IPS-18c (cell line): ENCODE data around the gene TNFSF10.

Source experiments
- H3K4me3 ChIP-seq: 2 replicates; pipeline ENCODE4 v1.7.0; 2013; ENCODE audit warnings: low read depth, mild to moderate bottlenecking, low read length, moderate library complexity; ENCODE audit not compliant: insufficient read depth
- H3K9me3 ChIP-seq: one replicate; pipeline ENCODE4 v1.6.1; 2013; ENCODE audit warnings: mild to moderate bottlenecking, low read length, moderate library complexity; ENCODE audit not compliant: control insufficient read depth, insufficient read depth

TNFSF10 gene

GRCh38 chr3:172549144-172549543 lies 25.9 kb upstream of the TNFSF10 start:
- H3K9me3 ChIP-seq: no peaks in the 10 kb centered on the region
- H3K4me3 ChIP-seq: no peak overlapping the region

- no peak overlapping the region for H3K4me3 ChIP-seq
- H3K9me3 ChIP-seq: no peaks in the 10 kb centered on the region
Measured at GRCh38 chr3:172546628-172547214, 23.5 kb upstream of the TNFSF10 start.

DNA sequence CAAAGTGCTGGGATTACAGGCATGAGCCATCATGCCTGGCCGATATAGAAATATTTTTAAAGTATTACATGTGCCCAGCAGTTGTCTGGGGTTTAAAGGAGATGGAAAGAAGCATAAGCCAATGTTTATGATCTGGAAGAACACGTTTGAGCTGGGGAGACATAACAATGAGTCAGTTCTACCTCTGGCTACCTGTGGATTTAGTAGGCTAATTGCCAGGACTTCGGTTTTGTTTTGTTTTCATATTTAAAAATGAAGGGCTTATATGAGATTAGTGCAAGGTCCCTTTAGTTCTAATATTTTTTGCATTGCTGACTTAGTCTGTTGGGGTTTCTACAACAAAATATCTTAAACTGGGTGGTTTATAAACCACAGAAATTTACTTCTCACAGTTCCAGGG lies 22.9 kb upstream of the TNFSF10 start:
- no peak overlapping the region for H3K4me3 ChIP-seq

DNA sequence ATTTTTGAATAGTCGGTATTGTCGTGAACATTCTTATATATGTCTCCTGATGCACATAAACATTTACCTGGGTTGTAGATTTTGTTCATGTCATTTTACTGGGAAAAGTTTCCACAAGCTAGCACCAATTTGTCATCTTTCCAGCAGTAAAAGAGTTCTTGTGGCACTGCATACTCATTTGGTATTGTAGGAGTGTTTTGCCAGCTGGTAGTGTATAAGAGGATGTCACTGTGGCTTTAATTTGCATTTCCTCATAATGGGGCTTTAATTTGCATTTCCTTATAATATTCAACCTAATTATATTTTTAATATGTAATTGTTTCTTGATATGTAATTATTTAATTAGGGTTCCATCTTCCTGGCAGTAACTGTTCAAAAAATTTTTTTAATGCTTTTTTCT lies 21.2 kb upstream of the TNFSF10 start:
- Histone ChIP-seq H3K4me3 (no peak overlapping the region), H3K9me3 (no peaks in the 10 kb centered on the region)

More for the DNA sequence above, 22.9 kb upstream of the TNFSF10 start:
- no peaks in the 10 kb centered on the region for H3K9me3 ChIP-seq

DNA sequence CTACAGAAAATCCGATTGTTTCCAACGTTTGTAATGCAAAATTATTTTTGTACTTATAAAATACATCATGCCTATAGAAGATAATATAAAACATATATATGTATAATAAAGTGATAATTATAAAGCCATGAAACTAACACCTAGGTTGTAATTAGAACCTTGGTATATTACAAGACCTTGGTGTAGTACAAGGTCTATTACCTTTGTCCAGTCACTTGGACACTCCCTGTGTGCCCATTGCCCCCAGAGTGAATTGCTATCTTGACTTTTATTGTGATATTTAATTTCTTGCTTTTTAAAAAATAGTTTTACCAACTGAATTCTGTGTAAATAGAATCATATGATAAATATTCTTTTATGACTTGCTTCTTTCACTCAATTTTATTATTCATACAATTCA lies 20.7 kb upstream of the TNFSF10 start:
- Histone ChIP-seq H3K9me3 (no peaks in the 10 kb centered on the region), H3K4me3 (no peak overlapping the region)

DNA sequence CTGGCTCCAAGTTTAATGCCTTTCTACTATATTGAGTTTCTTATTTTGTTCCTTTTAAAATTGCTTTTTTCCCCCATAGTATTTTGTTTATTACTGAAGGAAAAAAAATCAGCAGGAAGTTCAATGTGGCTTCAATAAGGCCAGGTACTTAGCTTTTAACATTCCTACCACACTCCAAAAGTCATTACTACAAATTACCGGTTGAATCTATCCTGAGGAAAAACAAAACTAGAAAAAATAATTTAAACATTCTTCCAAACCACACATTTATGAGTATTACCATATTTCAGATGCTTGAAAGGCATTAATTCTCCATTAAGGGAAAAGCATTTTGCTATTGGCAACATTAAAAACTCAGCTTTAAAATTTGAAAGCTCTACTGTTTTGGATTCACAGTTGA lies 20.2 kb upstream of the TNFSF10 start:
- Histone ChIP-seq H3K4me3 (no peak overlapping the region), H3K9me3 (no peaks in the 10 kb centered on the region)

- H3K4me3 ChIP-seq: no peak overlapping the region
- H3K9me3 ChIP-seq: no peaks in the 10 kb centered on the region
Measured at GRCh38 chr3:172542999-172543398, 19.8 kb upstream of the TNFSF10 start.

DNA sequence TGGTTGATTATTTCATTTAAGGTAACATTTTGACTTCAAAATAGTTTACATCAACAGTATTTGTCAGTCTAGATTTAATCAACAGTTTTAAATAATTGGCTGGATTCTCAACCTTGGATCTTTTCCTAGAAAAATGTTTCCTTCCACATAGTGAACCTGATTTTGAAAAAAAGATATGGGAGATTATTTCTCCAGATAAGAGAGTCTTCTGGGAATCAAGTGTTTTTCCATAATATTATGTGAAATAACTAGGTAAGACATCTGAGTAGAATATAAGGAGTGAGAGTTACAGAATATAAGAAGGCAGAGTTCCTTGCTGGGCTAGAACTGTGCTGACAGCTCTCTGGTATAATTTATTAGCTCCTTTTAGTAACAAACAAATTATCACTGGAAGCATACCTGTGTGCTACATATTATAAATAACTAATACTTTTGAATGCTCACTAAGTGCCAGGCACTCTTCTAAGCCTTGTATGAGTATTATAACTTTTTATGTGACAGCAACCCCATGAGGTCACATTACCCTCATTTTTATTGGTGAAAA lies 18.8 kb upstream of the TNFSF10 start:
- no peak overlapping the region for H3K4me3 ChIP-seq
- H3K9me3 ChIP-seq: no peaks in the 10 kb centered on the region

GRCh38 chr3:172540049-172540448 lies 16.8 kb upstream of the TNFSF10 start:
- H3K4me3 ChIP-seq: no peak overlapping the region
- H3K9me3 ChIP-seq: no peaks in the 10 kb centered on the region

GRCh38 chr3:172539273-172539672 lies 16.0 kb upstream of the TNFSF10 start:
- Histone ChIP-seq H3K4me3 (no peak overlapping the region), H3K9me3 (no peaks in the 10 kb centered on the region)

- H3K4me3 ChIP-seq: no peak overlapping the region
- no peaks in the 10 kb centered on the region for H3K9me3 ChIP-seq
Measured at GRCh38 chr3:172538368-172539151, 15.3 kb upstream of the TNFSF10 start.

- H3K4me3 ChIP-seq: no peak overlapping the region
- H3K9me3 ChIP-seq: no peaks in the 10 kb centered on the region
Measured at GRCh38 chr3:172537507-172538158, 14.4 kb upstream of the TNFSF10 start.

DNA sequence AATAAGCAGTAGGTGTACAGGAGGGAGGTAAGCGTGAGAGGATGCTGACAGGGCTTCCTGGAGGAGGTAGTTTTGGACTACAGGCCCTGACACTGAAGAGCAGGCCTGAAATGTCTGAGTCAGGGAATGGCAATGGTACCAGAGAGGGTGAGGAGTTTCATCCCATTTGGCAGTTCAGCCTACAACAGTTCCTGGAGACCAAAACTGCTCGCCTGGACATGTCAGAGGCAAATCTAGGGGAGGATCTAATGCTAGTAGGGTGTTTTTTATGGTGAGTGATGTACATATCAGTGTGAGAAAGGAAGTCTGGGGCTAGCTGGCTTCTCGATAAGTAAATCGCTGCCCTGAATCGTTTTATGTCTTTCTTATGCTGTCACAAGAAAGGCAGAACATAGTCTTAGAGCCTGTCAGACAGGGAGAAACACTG lies 13.8 kb upstream of the TNFSF10 start:
- H3K9me3 ChIP-seq: no peaks in the 10 kb centered on the region
- no peak overlapping the region for H3K4me3 ChIP-seq

DNA sequence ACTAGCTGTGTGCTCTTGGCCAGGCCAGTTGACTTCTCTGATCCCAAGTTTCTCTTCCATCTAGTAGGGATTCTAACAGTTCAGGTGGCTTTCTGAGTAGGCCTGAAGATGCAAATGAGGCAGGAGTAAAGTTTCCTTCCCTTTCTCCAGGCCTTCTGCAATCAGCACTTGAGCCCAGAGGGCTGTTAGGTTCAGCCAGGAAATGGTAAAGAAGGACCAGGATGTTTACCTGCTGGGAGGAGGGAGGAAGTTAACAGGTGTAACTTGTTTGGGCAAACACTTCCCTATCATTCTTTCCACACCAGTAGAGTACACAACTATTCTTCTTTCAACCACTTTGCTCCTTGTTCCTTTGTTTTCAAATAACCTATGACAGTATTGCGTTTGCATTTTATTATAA lies 13.3 kb upstream of the TNFSF10 start:
- no peak overlapping the region for H3K4me3 ChIP-seq
- H3K9me3 ChIP-seq: no peaks in the 10 kb centered on the region

DNA sequence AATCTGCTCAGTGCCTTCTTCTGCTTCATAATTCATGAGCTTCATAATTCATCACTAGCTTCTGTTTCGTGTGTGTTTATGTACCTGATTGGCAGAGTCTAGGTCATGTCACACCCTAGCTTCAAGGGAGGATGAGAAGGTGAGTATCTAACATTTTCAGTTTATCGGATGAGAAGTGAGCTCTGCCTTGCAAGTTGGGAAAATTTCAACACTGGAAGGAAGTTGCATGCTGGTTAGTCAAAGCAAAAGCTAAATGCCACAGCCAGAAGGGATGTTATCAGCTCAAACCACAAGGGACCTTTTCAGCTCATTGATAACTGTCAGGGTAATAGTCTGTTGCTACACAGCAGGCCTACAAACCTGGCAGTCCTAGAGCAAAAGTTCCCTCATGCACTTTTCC lies 7.3 kb upstream of the TNFSF10 start:
- no peaks in the 10 kb centered on the region for H3K9me3 ChIP-seq
- no peak overlapping the region for H3K4me3 ChIP-seq

DNA sequence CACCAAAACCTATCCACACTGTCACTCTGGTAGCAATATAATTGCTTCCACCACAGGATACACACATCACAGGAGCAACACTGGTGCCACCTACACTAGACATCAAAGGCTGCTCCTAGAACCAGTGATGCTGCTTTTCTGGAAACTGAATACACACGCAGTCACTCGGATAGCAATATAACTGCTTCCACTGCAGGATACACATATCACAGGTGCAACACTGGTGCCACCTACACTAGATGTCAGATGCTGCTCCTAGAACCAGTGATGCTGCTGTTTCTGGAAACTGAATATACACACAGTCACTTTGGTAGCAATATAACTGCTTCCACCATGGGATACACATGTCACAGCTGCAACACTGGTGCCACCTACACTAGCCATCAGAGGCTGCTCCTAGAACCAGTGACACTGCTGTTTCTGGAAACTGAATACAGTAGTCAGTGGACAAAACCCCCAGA lies 6.9 kb upstream of the TNFSF10 start:
- no peaks in the 10 kb centered on the region for H3K9me3 ChIP-seq

DNA sequence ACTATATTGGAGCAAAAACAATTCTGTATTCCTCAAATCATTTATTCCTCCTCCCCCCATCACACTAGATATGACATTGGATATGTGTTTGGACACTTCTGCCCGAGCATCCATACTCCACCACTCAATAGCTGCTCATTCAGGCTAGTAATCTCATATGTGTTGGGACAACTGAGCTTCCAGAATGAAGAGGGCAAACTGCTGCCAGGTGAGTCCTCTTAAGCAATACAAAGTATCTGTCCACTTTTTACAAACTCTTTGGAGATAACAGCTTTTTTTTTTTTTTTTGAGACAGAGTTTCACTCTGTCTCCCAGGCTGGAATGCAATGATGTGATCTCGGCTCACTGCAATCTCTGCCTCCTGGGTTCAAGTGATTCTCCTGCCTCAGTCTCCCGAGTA lies 5.4 kb upstream of the TNFSF10 start:
- Histone ChIP-seq H3K4me3 (no peak overlapping the region), H3K9me3 (no peaks in the 10 kb centered on the region)

More for the DNA sequence above, 6.9 kb upstream of the TNFSF10 start:
- H3K4me3 ChIP-seq: no peak overlapping the region

GRCh38 chr3:172527306-172527705 lies 4.1 kb upstream of the TNFSF10 start:
- H3K4me3 ChIP-seq: no peak overlapping the region
- no peaks in the 10 kb centered on the region for H3K9me3 ChIP-seq
